Adipose tissue (tissue), 3 donors: Measurements from ENCODE around the gene ACO1. TPM values are rescaled to one million over a fixed set of nuclear protein-coding genes. Genes with fewer than 3 reads are reported as not detected.

Source experiments
- H3K27ac ChIP-seq: one replicate; pipeline ENCODE4 v1.5.1; 2013; ENCODE audit warnings: low read depth, low read length
- WGBS, 3 donors: extraction: QIAGEN DNeasy Blood & Tissue Kit; methylation state at CpG; one replicate each; pipeline ENCODE4 v1.1.7; 2013; 5-methylcytosine and 5-hydroxymethylcytosine counted together
- polyA plus RNA-seq, 3 donors: library from polyadenylated mRNA; stranded (reverse); fragments of 200-250 nt; gene quantifications; one replicate each; pipeline ENCODE4 v1.2.3, GENCODE V29; 2013
- donor health status: healthy with polysubstance abuse.
- donor health status: Bipolar disorder and iron deficiency.
- donor health status: healthy.

ACO1 gene
- polyA plus RNA-seq, 3 donors = 30.1 to 155 (median 33.4) TPM

- 69 to 87% (median 78%) methylated on average over 1 of the region's 1 CpG for WGBS, 3 donors
Measured at GRCh38 chr9:32454280-32454679, 69.8 kb downstream of the ACO1 start.

GRCh38 chr9:32455738-32456137, 71.3 kb downstream of the ACO1 start:
- H3K27ac ChIP-seq = no peak overlapping the region

More at GRCh38 chr9:32454280-32454679, 69.8 kb downstream of the ACO1 start:
- H3K27ac ChIP-seq = no peak overlapping the region

GRCh38 chr9:32456564-32456963, 72.1 kb downstream of the ACO1 start:
- H3K27ac ChIP-seq = no peak overlapping the region
- 96 to 100% (median 100%) methylated on average over 1 of the region's 1 CpG for WGBS, 3 donors

More at GRCh38 chr9:32455738-32456137, 71.3 kb downstream of the ACO1 start:
- 60 to 79% (median 70%) methylated on average over 5 of the region's 5 CpGs for WGBS, 3 donors

GRCh38 chr9:32463500-32464293, 79.3 kb downstream of the ACO1 start:
- H3K27ac ChIP-seq = no peak overlapping the region
- WGBS, 3 donors = 93 to 98% (median 94%) methylated on average over 5 of the region's 5 CpGs

- WGBS, 3 donors = 93 to 96% (median 96%) methylated on average over 1 of the region's 1 CpG
- H3K27ac ChIP-seq = no peak overlapping the region
Measured at GRCh38 chr9:32468740-32469139, 84.3 kb downstream of the ACO1 start.

- no peak overlapping the region for H3K27ac ChIP-seq
- WGBS, 3 donors = 81 to 95% (median 95%) methylated on average over 3 of the region's 3 CpGs
Measured at GRCh38 chr9:32472344-32472743, 87.9 kb downstream of the ACO1 start.

GRCh38 chr9:32483343-32483742, 98.9 kb downstream of the ACO1 start:
- WGBS, 3 donors = 64 to 90% (median 66%) methylated on average over 4 of the region's 4 CpGs
- H3K27ac ChIP-seq = no peak overlapping the region

GRCh38 chr9:32486839-32487562, 102.6 kb downstream of the ACO1 start:
- H3K27ac ChIP-seq = no peak overlapping the region
- 46 to 82% (median 81%) methylated on average over 2 of the region's 2 CpGs for WGBS, 3 donors

GRCh38 chr9:32487981-32488380, 103.5 kb downstream of the ACO1 start:
- WGBS, 3 donors = 61 to 84% (median 73%) methylated on average over 3 of the region's 3 CpGs
- no peak overlapping the region for H3K27ac ChIP-seq

GRCh38 chr9:32490601-32491000, 106.2 kb downstream of the ACO1 start:
- no peak overlapping the region for H3K27ac ChIP-seq
- WGBS, 3 donors = 71 to 84% (median 78%) methylated on average over 3 of the region's 3 CpGs

GRCh38 chr9:32497921-32498320, 113.5 kb downstream of the ACO1 start:
- H3K27ac ChIP-seq = no peak overlapping the region

- whole genome bisulfite sequencing, 3 donors = 70 to 93% (median 91%) methylated on average over 2 of the region's 2 CpGs
Measured at GRCh38 chr9:32500768-32501167, 116.3 kb downstream of the ACO1 start.

GRCh38 chr9:32501868-32502267, 117.4 kb downstream of the ACO1 start:
- 91 to 97% (median 96%) methylated on average over 1 of the region's 1 CpG for WGBS, 3 donors

More at GRCh38 chr9:32500768-32501167, 116.3 kb downstream of the ACO1 start:
- no peak overlapping the region for H3K27ac ChIP-seq

GRCh38 chr9:32502464-32502863, 118.0 kb downstream of the ACO1 start:
- WGBS, 3 donors = 57 to 73% (median 66%) methylated on average over 4 of the region's 4 CpGs
- H3K27ac ChIP-seq = no peak overlapping the region

More at GRCh38 chr9:32501868-32502267, 117.4 kb downstream of the ACO1 start:
- no peak overlapping the region for H3K27ac ChIP-seq

GRCh38 chr9:32503008-32503407, 118.6 kb downstream of the ACO1 start:
- no peak overlapping the region for H3K27ac ChIP-seq
- 92 to 96% (median 95%) methylated on average over 3 of the region's 3 CpGs for WGBS, 3 donors

Other genes starting within 250 kb of the ACO1 start
- 1 to 10 TPM; 2.9 to 3.7 (median 3.1) TPM for gene RIGI, start 141.6 kb downstream of the ACO1 start, polyA plus RNA-seq
- gene SMIM27, start 167.7 kb downstream of the ACO1 start, polyA plus RNA-seq = 10 to 100 TPM in 1 of 3 donors, 1 to 10 TPM in 2; 3.6 to 14.4 (median 5.5) TPM
- 1 to 10 TPM; 3.2 to 7.5 (median 7.1) TPM for gene TOPORS, start 167.9 kb downstream of the ACO1 start, polyA plus RNA-seq
- gene NDUFB6, start 188.5 kb downstream of the ACO1 start, polyA plus RNA-seq = 10 to 100 TPM; 18.8 to 48.7 (median 44.7) TPM